Femur (tissue), 1 donor: ENCODE data around the gene RAET1E.
"Not testable (repeated sequence)": the region's sequence is repeated elsewhere in the genome, so short reads cannot be mapped to it uniquely, and the experiment has no call there.

ENCODE experiments used
- DNase-seq: peaks from one replicate; pipeline ENCODE4 v3.0.0-alpha.2; 2017

RAET1E gene

DNA sequence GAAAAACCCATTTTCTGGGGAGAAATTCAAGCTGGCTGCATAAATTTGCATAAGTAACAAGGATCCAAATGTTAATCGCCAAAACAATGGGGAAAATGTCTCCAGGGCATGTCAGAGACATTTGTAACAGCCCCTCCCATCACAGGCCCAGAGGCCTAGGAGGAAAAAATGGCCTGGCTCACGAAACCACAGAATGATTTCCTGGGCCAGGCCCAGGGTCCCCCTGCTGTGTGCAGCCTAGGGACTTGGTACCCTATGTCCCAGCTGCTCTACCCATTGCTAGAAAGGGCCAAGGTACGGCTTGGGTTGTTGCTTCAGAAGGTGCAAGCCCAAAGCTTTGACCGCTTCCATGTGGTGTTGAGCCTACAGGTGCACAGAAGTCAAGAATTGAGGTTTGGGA lies 10.6 kb upstream of the RAET1E start:
- DNase-seq, result not testable (repeated sequence)

DNA sequence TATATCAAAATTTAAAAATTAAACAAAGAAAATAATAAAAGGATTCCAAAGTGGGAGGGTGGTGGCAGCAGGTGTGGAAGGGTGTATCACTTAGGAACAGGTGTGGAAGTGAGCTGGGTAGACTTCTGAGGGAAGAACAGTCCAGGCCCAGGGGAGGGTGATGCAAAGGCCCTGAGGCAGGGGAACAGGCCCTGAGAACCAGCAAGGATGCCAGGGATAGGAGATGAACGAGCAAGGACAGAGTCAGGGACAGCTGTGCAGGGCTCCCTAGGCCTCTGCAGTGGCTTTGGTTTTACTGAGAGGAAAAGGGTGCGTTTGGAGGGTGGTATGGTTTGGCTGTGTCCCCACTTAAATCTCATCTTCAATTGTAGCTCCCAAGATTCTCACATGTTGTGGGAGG lies 9.4 kb upstream of the RAET1E start:
- no peak for DNase-seq

DNA sequence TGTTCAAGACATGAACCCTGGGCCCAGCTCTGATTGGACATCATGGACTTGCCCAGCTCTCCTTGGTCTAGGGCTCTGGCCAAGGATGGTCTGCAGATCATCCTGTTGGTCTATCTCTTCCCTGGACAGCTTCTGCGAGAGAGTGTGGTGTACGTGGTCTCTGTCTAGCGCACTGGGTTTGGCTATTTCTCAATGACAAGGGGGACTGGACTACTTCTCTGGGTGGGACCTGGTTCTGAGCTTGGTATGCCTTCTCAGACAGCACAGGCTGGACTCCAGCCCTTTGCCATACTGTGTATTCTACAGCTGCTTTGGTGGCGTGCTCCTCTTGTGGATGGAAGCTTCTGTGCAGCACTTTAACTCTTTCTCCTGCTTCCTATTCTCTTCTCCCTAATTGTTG lies 8.5 kb upstream of the RAET1E start:
- no peak for DNase-seq

DNA sequence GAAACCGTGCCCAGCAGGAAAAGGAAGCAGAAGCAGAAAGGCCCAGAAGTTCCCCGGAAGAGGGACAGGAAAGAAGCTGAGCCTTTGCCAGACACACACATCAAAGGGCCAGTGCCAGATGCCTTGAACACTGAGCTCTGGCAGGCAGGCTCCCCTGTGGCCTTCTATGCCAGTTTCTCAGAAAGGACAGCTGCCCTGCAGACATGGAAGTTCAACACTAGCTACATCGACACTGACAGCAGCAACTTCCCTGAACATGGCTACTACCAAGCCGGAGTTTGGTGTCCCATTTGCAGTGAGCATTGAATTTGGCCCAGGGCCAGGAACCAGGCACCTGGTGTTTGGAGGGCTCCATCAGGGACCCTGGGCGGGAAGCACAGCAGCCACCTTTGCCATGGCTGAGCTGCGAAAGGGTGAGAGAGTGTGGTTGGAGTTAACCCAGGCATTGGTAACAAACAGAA lies 8.0 kb upstream of the RAET1E start:
- DNase-seq, result no peak

DNA sequence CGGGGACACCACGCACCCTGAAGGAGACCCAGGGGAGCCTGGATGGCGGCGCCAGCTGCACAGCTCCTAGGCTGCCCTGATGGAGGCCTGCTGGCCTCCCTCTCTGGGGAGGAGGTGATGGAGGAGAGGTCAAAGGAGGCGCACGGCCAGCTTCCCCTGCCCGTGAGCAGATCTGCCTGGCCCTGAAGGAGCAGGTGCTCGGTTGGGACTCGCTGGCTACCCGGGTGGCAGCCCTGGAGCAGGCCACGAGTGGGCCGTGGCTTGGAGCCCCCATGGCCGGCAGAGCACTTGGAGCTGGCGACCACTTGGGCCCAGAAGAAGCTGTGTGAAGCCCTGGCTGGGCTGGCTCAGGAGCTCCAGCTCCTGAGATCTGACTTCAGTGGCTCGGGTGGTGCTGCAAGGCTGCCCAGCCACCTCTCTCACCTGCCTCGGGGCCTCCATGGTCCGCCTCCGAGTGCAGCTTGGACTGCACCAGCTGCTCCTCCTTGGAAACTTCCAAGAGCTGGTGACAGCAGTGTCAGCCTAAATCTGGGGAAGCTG lies 7.5 kb upstream of the RAET1E start:
- no peak for DNase-seq

DNA sequence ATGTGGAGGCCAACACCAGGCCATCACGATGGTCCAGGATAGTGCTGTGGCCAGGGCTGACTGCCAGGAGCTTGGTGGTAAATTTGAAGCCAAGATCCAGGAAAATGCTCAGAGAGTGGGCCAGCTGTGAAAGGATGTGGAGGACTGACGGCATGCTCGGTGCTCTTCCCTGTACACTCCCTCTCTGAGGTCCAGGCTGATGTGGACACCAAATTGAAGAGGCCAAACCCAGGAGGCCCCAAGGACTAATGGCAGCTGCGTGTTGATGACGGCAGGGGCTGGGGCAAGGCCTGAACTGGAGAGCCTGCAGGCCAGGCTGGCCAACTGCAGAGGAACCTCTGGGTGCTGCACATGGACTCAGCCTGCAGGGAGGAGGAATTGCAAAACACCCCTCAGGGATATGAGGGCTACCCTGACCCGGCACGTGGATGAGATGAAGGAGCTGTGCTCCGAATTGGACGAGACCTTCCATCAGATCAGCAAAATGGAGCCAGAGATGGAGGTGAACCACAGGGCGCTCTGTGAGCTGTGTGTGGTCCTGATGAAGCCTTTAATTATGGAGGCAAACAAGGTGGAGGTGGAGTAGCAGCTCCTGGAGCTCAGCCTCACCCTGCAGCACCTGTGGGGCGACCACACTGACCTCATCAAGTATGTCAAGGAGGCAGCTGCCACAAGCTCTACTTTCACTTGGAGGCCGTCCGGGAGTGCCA lies 6.9 kb upstream of the RAET1E start:
- no peak for DNase-seq

DNA sequence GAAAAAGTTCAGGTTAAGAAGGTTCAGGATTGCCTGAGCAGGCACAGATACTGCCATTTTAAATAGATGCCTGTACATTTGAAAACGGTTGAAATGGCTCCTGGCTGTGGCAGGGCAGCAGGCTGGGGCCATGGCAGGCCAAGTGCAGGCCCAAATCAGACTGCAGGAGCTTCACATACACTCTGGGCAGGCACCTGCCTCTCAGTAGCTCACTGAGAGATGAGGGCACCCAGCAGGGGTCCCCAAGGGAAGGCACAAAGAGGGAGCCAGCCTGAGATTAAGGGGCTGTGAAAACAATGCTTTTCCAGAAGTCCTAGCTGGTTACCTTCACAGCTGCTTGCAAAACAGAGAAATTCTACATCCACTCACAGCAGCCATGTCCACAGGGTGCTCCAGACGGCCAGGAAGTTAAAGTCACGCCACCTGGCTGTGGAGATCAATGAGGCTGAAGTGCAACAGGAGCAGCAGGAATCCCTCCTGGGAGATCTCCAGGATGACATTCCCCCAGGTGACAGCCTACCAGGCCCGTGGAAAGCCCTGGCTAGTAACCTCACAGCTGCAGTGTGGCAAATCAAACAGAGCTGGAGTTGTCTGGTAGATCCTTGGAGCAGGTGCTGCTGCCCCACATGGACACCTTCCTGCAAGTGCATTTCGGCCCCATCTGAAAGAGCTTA lies 6.2 kb upstream of the RAET1E start:
- no peak for DNase-seq

DNA sequence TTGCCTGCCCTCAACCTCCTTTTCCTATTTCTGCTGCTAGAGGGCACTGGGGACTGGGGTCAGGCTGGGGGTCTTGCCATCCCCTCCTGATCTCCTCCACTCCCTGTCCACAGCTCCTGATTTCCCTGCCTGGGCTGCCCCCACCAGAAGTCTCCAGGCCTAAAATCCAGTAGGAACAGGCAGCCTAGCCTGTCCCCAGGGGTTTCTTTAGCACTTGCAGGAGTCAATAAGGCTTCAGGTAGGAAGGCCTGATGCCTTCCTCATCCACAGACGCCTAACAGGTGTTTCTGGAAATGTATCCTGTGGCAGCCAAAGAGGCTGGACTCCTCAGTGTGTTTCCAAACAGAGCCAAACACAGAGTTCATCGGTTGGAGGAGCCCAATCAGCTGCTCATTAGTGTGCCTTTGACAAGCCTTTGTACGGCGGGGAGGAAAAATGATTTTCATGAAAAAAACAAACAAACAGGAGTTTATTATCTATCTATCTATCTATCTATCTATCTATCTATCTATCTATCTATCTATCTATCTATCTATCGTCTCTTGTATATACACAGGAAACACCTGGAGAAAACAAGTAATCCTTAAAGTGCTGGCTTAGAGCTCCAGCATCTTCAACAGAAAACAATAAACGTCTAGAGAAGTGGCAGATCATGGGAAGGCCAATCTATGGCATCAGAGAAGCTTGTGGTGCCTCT lies 3.7 kb upstream of the RAET1E start:
- no peak for DNase-seq

DNA sequence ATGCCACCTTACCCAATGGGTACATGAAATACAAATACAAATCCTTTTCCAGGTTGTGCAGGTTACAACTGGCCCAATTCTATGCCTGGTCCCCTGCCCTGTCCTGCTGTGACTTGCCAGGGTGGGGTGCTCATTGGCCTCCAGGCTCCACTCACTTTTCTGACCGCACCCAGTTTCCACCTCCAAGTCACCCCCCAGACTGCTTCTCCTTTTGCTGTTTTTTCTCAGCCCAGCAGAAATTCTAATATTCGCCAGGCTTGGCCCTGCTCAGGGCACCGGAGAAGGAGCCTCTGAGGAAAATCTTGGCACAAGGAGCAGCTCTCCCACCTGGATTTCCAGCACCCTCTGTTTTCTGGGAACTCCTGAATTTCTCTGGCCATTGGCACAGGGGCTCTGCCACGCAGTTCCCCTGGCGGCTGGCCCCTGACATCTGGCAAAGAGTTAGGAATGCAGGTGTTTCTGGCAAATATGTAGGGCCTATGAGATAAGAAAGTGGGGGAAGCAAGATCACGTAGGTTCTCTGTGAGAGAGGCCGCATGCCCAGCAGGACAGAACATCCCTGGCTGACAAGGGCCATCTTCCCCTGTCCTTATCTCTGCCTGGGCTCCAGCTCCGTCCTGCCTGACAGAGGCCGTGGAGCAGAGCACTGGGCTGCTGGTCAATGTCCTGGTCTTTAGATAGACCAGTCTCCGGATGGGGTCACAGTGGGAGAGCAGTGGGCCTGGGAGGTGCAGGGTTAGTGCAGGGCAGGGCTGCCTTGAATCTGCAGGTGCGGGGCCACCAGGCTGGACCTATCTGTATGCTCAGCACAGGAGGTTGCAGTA lies 2.9 kb upstream of the RAET1E start:
- no peak for DNase-seq

DNA sequence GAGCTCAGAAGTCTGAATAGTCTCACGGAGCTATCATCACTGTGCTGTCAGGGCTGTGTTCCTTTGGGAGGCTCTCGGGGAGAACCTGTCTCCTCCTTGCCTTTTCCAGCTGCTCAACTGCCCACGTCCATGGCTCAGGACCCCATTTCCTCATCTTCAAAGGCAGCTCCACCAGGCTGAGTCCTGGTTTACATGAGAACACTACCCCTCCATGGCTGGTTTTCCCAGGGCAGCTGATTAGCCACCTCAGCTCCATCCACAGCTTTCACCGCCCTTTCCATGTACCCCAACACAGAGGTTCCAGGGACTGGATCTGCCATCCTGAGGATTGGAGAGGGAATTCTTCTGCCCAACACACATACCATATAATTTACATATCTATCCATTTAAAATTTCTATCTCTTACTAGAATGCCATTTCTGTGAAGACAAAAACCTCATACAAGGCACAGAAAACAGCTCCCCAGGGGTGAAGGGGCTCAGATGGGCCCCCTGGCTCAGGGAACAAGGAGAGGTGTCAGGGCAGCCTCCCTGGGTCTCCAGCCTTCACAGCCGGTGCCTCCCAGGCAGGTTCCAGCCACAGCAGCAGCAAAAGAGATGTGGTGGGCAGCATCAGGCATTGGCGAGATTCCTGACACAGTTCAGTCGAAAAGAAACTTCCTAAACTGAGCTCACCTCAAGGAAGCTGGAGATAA lies 2.2 kb upstream of the RAET1E start:
- no peak for DNase-seq

DNA sequence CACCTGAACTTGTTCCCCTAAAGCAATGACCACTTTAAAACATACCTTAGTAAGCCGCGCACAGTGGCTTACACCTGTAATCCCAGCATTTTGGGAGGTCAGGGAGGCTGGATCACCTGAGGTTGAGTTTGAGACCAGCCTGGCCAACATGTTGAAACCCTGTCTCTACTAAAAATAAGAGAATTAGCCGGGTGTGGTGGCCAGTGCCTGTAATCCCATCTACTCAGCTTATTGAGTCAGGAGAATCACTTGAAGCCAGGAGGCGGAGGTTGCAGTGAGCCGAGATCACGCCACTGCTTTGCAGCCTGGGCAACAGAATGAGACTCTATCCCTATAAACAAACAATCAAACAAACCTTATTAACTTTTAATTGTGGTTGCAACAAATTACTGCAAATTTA lies 1.6 kb upstream of the RAET1E start:
- no peak for DNase-seq

DNA sequence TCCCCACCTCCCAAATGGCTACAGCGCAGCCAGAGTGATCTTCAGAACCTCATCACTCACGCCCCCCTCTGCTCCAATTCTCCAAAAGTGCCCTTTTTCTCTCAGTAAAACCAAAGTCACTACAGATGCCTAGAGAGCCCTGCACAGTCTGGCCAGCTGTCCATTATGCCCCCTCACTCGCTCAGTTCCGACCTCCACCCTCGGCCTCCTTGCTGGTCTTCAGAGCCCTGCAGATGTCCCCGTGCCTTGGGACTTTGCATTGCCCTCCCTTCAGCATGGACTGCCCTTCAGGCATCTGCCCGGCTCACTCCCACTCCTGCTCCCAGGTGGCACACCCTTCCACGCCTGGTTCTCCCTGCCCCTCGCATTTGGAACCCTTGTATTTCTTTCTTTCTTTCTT lies 1.1 kb upstream of the RAET1E start:
- no peak for DNase-seq

DNA sequence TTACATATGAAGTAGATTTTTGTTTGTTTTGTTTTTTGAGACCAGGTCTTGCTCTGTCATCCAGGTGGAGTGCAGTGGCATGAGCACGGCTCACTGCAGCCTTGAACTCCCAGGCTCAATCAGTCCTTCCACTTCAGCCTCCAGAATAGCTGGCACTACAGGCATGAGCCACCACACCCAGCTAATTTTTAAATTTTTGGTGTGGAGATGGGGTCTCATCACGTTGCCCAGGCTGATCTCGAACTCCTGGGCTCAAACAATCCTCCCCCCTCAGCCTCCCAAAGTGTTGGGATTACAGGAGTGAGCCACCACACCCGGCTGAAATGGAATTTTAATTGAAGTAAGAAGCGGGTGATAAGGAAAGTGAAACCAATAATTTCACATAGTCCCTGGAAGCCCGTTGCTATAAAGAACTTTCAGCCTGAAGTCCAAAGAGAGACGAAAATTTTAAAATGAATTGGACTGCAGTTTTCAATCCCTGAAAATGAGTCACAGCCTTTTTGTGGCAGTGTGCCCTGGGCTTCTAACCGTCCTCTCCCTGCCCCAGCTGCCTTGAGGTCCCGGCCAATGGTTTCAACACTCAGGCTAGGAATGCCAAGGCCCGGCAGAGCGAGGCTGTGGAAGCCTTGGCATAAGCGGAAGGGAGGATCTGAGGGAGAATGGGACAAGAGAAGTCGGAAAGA lies 757 bp downstream of the RAET1E start:
- DNase-seq, result peak; percentile 85

DNA sequence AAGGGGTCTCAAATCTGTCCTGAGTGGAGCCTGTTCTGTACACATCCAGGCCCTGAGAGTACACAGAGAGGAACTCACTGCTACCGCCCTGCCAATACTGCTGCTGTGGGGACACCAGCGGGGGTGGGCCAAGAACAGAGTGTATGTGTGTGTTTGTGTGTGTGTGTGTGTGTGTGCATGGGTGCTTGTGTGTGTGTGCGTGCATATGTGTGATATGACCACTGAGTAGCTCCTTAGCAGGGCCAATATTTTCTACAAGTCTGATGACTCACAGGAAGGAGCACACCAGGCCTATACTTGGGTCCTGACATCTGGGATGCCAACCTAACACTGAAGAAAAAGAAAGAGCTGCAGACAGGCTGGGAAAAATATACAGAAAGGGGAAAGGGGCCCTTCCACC lies 1.4 kb downstream of the RAET1E start:
- DNase-seq, result no peak

DNA sequence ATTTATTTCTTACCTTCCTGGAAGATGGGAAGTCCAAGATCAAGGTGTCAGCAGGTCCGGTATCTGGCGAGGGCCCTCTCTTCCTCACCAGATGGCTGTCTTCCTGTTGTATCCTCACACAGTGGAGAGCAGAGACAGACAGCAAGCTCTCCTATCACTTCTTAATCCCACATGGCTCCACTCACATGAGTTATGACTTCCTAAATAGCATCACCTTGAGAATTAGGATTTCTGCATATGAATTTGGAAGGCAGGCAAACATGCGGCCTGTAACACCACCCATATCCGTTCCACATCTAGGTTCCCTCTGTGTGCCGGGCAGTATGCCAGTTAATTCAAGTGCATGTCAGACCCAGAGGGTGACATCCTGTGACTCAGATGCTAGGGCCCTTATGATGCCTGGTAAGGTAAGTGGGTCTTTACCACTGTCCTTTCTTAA lies 2.1 kb downstream of the RAET1E start:
- no peak for DNase-seq

DNA sequence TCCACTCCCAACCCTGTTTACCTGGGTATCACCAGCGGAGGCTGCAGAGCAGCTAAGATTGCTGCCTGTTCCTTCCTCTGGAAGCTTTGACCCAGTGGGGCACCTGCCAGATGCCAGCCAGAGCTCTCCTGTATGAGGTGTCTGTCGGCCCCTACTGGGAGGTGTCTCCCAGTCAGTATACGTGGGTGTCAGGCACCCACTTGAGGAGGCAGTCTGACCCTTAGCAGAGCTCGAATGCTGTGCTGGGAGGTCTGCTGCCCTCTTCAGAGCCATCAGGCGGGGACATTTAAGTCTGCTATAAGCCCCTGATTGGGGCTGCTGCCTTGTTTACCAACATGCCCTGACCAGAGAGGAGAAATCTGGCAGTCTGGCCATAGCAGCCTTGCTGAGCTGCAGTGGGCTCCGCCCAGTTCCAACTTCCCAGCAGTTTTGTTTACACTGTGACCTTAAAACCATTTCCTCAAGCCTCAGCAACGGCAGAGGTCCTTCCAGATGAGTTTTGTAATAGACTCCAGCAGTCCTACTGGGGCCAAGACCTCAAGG lies 2.8 kb downstream of the RAET1E start:
- DNase-seq, result peak; percentile 76

DNA sequence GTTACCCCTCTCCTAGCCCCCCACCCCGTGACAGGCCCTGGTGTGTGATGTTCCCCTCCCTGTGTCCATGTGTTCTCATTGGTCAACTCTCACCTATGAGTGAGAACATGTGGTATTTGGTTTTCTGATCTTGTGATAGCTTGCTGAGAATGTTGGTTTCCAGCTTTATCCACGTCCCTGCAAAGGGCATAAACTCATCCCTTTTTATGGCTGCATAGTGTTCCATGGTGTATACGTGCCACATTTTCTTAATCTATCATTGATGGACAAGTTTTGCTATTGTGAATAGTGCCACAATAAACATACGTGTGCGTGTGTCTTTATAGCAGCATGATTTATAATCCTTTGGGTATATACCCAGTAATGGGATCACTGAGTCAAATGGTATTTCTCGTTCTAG lies 6.0 kb downstream of the RAET1E start:
- not testable (repeated sequence) for DNase-seq

DNA sequence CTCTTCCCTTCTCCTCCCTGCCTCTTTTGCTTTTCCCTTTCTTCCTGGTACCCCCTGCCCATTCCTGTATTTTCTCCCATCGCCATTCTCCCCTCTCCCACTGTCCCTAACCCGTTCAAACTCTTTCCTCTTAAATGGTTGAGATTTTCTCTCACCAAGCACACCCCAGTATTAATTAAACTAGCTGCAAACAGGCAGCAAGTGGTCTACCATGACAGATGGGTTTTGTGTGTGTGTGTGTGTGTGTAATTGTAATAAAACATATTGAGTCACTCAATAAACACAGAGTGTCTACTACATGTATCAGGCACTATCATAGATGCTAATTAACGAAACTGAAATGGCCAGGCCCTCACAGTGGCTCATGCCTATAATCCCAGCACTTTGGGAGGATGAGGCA lies 6.7 kb downstream of the RAET1E start:
- no peak for DNase-seq

DNA sequence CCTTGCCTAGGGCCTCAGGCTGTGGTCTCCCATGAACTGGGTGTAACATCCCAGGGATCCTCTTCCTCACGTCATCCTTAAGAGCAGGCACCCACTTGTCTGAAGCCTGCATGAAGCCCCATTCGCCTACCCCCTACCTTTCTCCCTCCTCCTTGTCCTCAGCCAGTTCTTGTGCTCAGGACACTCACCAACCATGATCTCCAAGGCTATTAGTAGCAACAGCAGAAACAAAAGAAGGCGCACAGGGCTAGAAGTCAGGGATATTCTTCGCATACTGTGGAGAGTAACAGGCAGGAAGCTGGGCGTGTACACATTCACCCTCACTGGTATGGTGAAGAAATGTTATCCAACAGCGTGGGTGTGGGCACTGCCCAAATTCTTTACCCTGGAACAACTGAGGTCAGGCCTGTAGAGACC lies 7.3 kb downstream of the RAET1E start:
- no peak for DNase-seq

DNA sequence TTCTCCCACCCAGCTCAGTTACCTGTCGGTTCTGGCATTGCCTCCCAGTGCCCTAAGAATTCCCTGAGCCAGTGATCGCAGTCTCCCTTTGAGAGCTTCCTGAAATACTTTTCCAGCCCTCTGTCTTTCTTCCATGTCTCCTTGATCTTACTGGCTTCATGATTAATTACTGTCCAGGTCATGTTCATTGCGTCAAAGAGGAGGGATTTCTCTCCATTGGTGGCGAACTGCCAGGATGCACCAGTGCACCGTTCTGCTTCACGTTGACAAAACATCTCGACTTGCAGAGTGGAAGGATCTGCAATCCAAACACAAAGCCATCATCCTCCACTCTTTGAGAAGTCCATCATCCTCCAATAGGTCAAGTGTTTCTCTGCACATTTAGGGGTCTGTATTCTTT lies 8.6 kb downstream of the RAET1E start:
- DNase-seq, result no peak

DNA sequence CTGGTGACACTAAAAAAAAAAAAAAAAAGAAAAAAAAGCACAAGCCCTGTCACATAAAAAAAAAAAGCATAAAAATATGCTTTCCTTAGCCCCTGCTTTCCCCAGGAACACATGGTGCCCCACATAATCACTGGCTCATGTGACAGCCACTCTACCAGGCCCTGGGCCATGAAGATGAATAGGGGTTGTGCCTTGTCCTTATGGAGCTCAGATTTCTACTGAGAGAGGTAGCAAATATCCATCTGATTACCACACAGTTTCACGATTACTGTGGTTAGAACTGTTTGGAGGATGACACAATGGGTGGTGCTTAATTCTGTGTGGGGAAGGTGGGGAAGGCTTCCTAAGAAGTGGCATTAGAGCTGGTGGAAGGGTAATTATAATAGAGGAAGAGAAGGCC lies 9.3 kb downstream of the RAET1E start:
- DNase-seq, result no peak
